ENCODE data around the gene PGK1. TPM values are rescaled to one million over a fixed set of nuclear protein-coding genes. Genes with fewer than 3 reads are reported as not detected.
"Not testable (repeated sequence)": the region's sequence is repeated elsewhere in the genome, so short reads cannot be mapped to it uniquely, and the experiment has no call there.

Gene PGK1
- total and polyA plus RNA-seq, 2 experiments from 2014 or later = 249 to 336 TPM

DNA sequence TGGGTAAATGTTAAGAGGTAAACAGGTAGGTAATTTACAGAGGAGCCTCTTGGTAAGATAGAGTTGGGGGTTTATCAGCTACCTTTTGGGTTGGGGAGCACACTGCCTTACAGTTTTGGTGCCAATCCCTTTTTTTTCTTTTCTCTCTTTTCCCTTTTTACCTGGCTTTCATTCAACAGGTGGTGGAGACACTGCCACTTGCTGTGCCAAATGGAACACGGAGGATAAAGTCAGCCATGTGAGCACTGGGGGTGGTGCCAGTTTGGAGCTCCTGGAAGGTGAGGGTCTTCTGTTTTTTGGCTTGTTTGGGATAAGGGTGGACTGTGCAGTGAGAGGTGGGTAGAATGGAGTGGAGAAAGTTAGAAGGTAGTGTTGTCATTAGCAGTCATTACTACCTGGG, 21.1 kb downstream of the PGK1 start:
- H3K27me3 Mint-ChIP-seq (ENCODE audit: insufficient read depth, low read depth, poor library complexity) = peaks cover 1% of the 10 kb centered on the region
- Histone ChIP-seq H3K9me2 (ENCODE audit: insufficient read depth) (no peaks in the 10 kb centered on the region), H3K4me3 (no peak overlapping the region), H2AFZ (no peak overlapping the region), H3K27me3 (ENCODE audit: insufficient read depth) (no peaks in the 10 kb centered on the region), H3K36me3 (ENCODE audit: insufficient read depth) (peaks cover 42% of the 10 kb centered on the region), H3K4me2 (no peak overlapping the region), H3F3A (replicated peaks; ENCODE audit: low read depth) (no peaks in the 10 kb centered on the region), H4K20me1 (replicated peaks; ENCODE audit: insufficient read depth) (peaks cover 4% of the 10 kb centered on the region), H3K4me1 (ENCODE audit: insufficient read depth) (no peaks in the 10 kb centered on the region), H3K27ac (ENCODE audit: low read depth) (no peak overlapping the region), H3K79me2 (replicated peaks; ENCODE audit: insufficient read depth) (peaks cover 10% of the 10 kb centered on the region)
- H3K4me1 Mint-ChIP-seq = no peaks in the 10 kb centered on the region
- TF ChIP-seq STAT1 (IDR thresholded peaks at IDR 0.05; ENCODE audit: unreplicated experiment) = no peak
- no peak for TF ChIP-seq CREB1 (CRISPR knock-in tag; IDR thresholded peaks at IDR 0.05; ENCODE audit: low read depth)
- no peak for TF ChIP-seq EZH2phosphoT487 (IDR thresholded peaks at IDR 0.05; ENCODE audit: unreplicated experiment)
- TF ChIP-seq POLR2AphosphoS5 (IDR thresholded peaks at IDR 0.05; ENCODE audit: low read depth) = no peak
- no peak for TF ChIP-seq CTCF (conservative IDR thresholded peaks at IDR 0.05; ENCODE audit: low read depth in 2 of 2)
- no peak for TF ChIP-seq ZNF114 (CRISPR knock-in tag; IDR thresholded peaks at IDR 0.05)
- TF ChIP-seq EZH2 (IDR thresholded peaks at IDR 0.05; ENCODE audit: low read depth, unreplicated experiment) = no peak
- no peak for TF ChIP-seq JUNB (IDR thresholded peaks at IDR 0.05; ENCODE audit: unreplicated experiment)
- no peak for TF ChIP-seq ZNF331 (CRISPR knock-in tag; IDR thresholded peaks at IDR 0.05; ENCODE audit: low read depth)
- TF ChIP-seq NANOG (IDR thresholded peaks at IDR 0.05; ENCODE audit: borderline replicate concordance) = no peak
- no peak for DNase-seq (ENCODE audit: low spot score)
- peaks cover 77% of the 10 kb centered on the region for H3K36me3 Mint-ChIP-seq (ENCODE audit: low read depth)
- no peak for ATAC-seq
- no peak overlapping the region for H3K4me3 Mint-ChIP-seq
- H3K27ac Mint-ChIP-seq = no peak overlapping the region; the same call in 1 of the 2 replicates
- no peaks in the 10 kb centered on the region; the same call in 2 of the 3 replicates for H3K9me3 Mint-ChIP-seq

GRCh38 chrX:78125781-78126180, 21.7 kb downstream of the PGK1 start:
- not testable (repeated sequence) for H3K27me3 Mint-ChIP-seq (ENCODE audit: insufficient read depth, low read depth, poor library complexity); H3K4me1 ChIP-seq (ENCODE audit: insufficient read depth); H3K27ac Mint-ChIP-seq; H3K4me1 Mint-ChIP-seq; H3K9me3 Mint-ChIP-seq; H3K4me2 ChIP-seq; H3K4me3 ChIP-seq; H3K4me3 Mint-ChIP-seq; H3K27ac ChIP-seq (ENCODE audit: low read depth); H3K9me2 ChIP-seq (ENCODE audit: insufficient read depth); H3K79me2 ChIP-seq (replicated peaks; ENCODE audit: insufficient read depth); H3F3A ChIP-seq (replicated peaks; ENCODE audit: low read depth); H2AFZ ChIP-seq; ATAC-seq; DNase-seq (ENCODE audit: low spot score); H4K20me1 ChIP-seq (replicated peaks; ENCODE audit: insufficient read depth); H3K27me3 ChIP-seq (ENCODE audit: insufficient read depth)
- H3K36me3 ChIP-seq (ENCODE audit: insufficient read depth) = peaks cover 37% of the 10 kb centered on the region
- H3K36me3 Mint-ChIP-seq (ENCODE audit: low read depth) = peaks cover 73% of the 10 kb centered on the region

- Histone ChIP-seq H4K20me1 (replicated peaks; ENCODE audit: insufficient read depth) (no peaks in the 10 kb centered on the region; the same call in 1 of the 2 replicates), H3K4me3 (no peak overlapping the region), H3K27ac (ENCODE audit: low read depth) (no peak overlapping the region), H3K4me2 (no peak overlapping the region), H3F3A (replicated peaks; ENCODE audit: low read depth) (no peaks in the 10 kb centered on the region), H2AFZ (no peak overlapping the region), H3K9me2 (ENCODE audit: insufficient read depth) (no peaks in the 10 kb centered on the region), H3K79me2 (replicated peaks; ENCODE audit: insufficient read depth) (no peaks in the 10 kb centered on the region), H3K4me1 (ENCODE audit: insufficient read depth) (no peaks in the 10 kb centered on the region), H3K36me3 (ENCODE audit: insufficient read depth) (peaks cover 17% of the 10 kb centered on the region), H3K27me3 (ENCODE audit: insufficient read depth) (no peaks in the 10 kb centered on the region)
- Mint-ChIP-seq H3K36me3 (ENCODE audit: low read depth) (peaks cover 34% of the 10 kb centered on the region), H3K27ac (no peak overlapping the region), H3K9me3 (no peaks in the 10 kb centered on the region; the same call in 2 of the 3 replicates), H3K4me1 (no peaks in the 10 kb centered on the region), H3K4me3 (no peak overlapping the region), H3K27me3 (ENCODE audit: insufficient read depth, low read depth, poor library complexity) (peaks cover 2% of the 10 kb centered on the region)
- no peak for TF ChIP-seq STAT1 (IDR thresholded peaks at IDR 0.05; ENCODE audit: unreplicated experiment)
- TF ChIP-seq ZNF114 (CRISPR knock-in tag; IDR thresholded peaks at IDR 0.05) = no peak
- TF ChIP-seq POLR2AphosphoS5 (IDR thresholded peaks at IDR 0.05; ENCODE audit: low read depth) = 0 out of 2 replicates have a peak, but pooled peaks have one; percentile 18
- TF ChIP-seq CTCF (conservative IDR thresholded peaks at IDR 0.05; ENCODE audit: low read depth in 2 of 2) = no peak
- no peak for DNase-seq (ENCODE audit: low spot score)
- no peak for ATAC-seq
Observed at GRCh38 chrX:78129714-78130113, 25.7 kb downstream of the PGK1 start.
